HepG2 (cell line): ENCODE results near the gene GHR. TPM values are rescaled to one million over a fixed set of nuclear protein-coding genes. Genes with fewer than 3 reads are reported as not detected.

ENCODE experiments used
- ARNT ChIP-seq: fragments of 450-650 bp; IDR thresholded peaks from 2 replicates; pipeline ENCODE4 v1.6.1; 2017
- FLYWCH1 ChIP-seq: sonication (generic); formaldehyde crosslinking; IDR thresholded peaks from 2 replicates; pipeline ENCODE4 v1.8.1; 2023; ENCODE audit warnings: mild to moderate bottlenecking, missing genetic modification reagents
- NCOA1 ChIP-seq: sonication (generic); formaldehyde crosslinking; IDR thresholded peaks from 2 replicates; pipeline ENCODE4 v1.9.0; 2021; ENCODE audit warnings: missing genetic modification reagents
- SPEN ChIP-seq: sonication (generic); formaldehyde crosslinking; IDR thresholded peaks from 2 replicates; pipeline ENCODE4 v1.5.1; 2020; ENCODE audit warnings: low read depth, mild to moderate bottlenecking, missing genetic modification reagents
- TFDP2 ChIP-seq: sonication (generic); formaldehyde crosslinking; IDR thresholded peaks from 2 replicates; pipeline ENCODE4 v1.4.0; 2020; ENCODE audit warnings: missing genetic modification reagents
- ZNF232 ChIP-seq: sonication (generic); formaldehyde crosslinking; IDR thresholded peaks from 2 replicates; pipeline ENCODE4 v1.4.0; 2020; ENCODE audit warnings: missing genetic modification reagents, borderline replicate concordance
- ZNF318 ChIP-seq: sonication (generic); formaldehyde crosslinking; IDR thresholded peaks from 2 replicates; pipeline ENCODE4 v1.4.0; 2020; ENCODE audit warnings: mild to moderate bottlenecking, missing genetic modification reagents
- ZNF382 ChIP-seq: sonication (generic); formaldehyde crosslinking; IDR thresholded peaks from 2 replicates; pipeline ENCODE4 v1.5.0; 2020; ENCODE audit warnings: missing genetic modification reagents, mild to moderate bottlenecking, borderline replicate concordance
- ZNF451 ChIP-seq: sonication (generic); formaldehyde crosslinking; IDR thresholded peaks from 2 replicates; pipeline ENCODE4 v1.5.0; 2020; ENCODE audit warnings: mild to moderate bottlenecking, missing genetic modification reagents
- ZNF558 ChIP-seq: sonication (generic); formaldehyde crosslinking; IDR thresholded peaks from 2 replicates; pipeline ENCODE4 v1.9.0; 2022; ENCODE audit warnings: mild to moderate bottlenecking, missing genetic modification reagents, borderline replicate concordance
- ZNF687 ChIP-seq: sonication (generic); formaldehyde crosslinking; IDR thresholded peaks from 2 replicates; pipeline ENCODE4 v1.5.1; 2020; ENCODE audit warnings: mild to moderate bottlenecking, missing genetic modification reagents, moderate library complexity
- ZNF777 ChIP-seq: sonication (generic); formaldehyde crosslinking; IDR thresholded peaks from 2 replicates; pipeline ENCODE4 v1.4.0; 2020; ENCODE audit warnings: missing genetic modification reagents
- ZNF891 ChIP-seq: sonication (generic); formaldehyde crosslinking; IDR thresholded peaks from 2 replicates; pipeline ENCODE4 v1.5.0; 2020; ENCODE audit warnings: mild to moderate bottlenecking, missing genetic modification reagents
- polyA plus RNA-seq, 8 experiments: library from polyadenylated mRNA; depleted of rRNA in 3 of 8; stranded (reverse) in 7 of 8; unstranded in 1 of 8; fragments of >200 nt; fragmentation: Illumina TruSeq in 4 of 8; extraction: Trizol in 4 of 8; gene quantifications; 2 replicates each; pipeline versions ENCODE4 v1.2.1 to v1.2.3, GENCODE V29; 2011 to 2016; ENCODE audit warnings: low read depth in 4 of 8, missing spikeins in 1 of 8, mixed read lengths in 1 of 8; ENCODE audit not compliant: insufficient read depth in 1 of 8
- total RNA-seq, 5 experiments: library from RNA; depleted of rRNA; stranded (reverse); fragments of >200 nt; fragmentation: Illumina TruSeq; extraction: Trizol; gene quantifications; 2 replicates each; pipeline ENCODE4 v1.2.3, GENCODE V29; 2016; ENCODE audit warnings: low read depth in 1 of 5
- TF ChIP-seq, protein P1 (sequence below): sonication (generic); formaldehyde crosslinking; IDR thresholded peaks from 2 replicates; pipeline ENCODE4 v1.8.1; 2023; ENCODE audit warnings: mild to moderate bottlenecking, moderate library complexity, missing genetic modification reagents

Gene GHR
- total and polyA plus RNA-seq, 2 of the 13 experiments (the other 11 are each of a cell fraction or from before 2014, with no cell fraction given): 0.07 TPM; not detected in 1

DNA sequence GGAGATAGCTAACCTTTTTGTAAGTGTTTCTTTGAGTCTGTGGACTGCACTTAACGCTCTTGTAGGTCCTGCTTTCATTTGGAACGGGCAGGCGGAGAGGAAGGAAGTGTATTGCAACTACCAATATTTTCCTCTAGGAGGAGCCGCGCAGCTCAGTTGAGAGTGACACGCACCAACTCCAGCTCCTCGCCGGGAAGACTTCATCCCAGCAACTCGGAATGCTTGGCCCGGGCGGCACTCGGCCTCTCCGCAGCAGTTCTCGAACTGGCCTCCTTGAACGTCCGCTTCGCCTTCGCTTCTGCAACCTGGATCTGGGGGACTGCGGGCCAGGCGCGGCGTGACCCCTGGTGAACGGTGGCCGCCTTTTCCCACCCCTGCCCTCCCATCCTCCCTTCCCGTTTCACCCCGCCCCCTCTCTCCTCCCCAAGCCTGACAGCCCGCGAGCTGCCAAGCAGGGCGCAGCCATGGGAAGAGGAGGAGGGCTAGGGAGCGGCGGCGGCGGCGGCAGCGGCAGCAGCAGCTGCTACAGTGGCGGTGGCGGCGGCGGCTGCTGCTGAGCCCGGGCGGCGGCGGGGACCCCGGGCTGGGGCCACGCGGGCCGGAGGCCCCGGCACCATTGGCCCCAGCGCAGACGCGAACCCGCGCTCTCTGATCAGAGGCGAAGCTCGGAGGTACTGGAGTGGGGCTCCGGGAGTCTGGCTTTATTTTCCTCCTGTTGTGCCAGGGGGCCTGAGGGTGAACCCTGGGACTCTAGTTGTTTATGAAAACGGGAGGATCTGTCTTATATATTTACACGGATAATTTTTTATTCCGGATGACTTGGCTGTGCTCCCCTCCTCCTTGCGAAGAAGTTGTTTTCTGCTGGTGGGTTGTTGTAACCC is at the start of gene GHR (continued):
- TF ChIP-seq ZNF318 (CRISPR knock-in tag) (no peak), ZNF232 (CRISPR knock-in tag) (no peak), ZNF777 (CRISPR knock-in tag) (no peak), ZNF891 (CRISPR knock-in tag) (no peak), NCOA1 (CRISPR knock-in tag) (no peak), ZNF382 (CRISPR knock-in tag) (no peak), SPEN (no peak), ZNF687 (peak; percentile 61; the same call in 1 of the 2 replicates), ARNT (no peak), ZNF558 (CRISPR knock-in tag) (no peak), FLYWCH1 (no peak), TFDP2 (CRISPR knock-in tag) (0 out of 2 replicates have a peak, but pooled peaks have one; percentile 24), ZNF451 (no peak)
- TF ChIP-seq, protein P1, sequence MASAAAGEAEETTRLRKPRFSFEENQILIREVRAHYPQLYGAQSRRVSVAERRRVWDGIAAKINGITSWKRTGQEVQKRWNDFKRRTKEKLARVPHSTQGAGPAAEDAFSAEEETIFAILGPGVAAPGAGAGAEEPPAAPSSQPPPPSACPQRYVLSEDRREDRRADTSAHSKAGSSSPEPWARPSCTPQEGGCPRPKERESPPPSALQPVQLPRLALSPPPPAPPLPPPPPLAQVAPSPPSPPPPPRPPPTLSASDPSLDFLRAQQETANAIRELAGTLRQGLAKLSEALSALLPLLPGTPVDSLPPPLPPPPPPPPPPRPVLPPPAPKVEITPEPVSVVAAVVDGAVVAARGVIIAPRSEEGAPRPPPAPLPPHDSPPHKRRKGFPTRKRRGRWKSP (CRISPR knock-in tag): peak; percentile 47; the same call in 1 of the 2 replicates
